OCI-LY3 (cell line): ENCODE results near the gene MTURN.

Source experiments
- EZH2phosphoT487 ChIP-seq: fragments of 200-600 bp; shearing (Covaris generic); IDR thresholded peaks from 2 replicates; pipeline ENCODE4 v1.6.1; 2018; ENCODE audit warnings: antibody characterized with exemption, mixed run types, low read depth
- TF ChIP-seq, protein P1 (sequence below): fragments of 200-600, 300-600 bp; sonication (generic); IDR thresholded peaks from 2 replicates; pipeline ENCODE4 v1.5.1; 2014; ENCODE audit warnings: antibody characterized with exemption, low read length, low read depth

DNA sequence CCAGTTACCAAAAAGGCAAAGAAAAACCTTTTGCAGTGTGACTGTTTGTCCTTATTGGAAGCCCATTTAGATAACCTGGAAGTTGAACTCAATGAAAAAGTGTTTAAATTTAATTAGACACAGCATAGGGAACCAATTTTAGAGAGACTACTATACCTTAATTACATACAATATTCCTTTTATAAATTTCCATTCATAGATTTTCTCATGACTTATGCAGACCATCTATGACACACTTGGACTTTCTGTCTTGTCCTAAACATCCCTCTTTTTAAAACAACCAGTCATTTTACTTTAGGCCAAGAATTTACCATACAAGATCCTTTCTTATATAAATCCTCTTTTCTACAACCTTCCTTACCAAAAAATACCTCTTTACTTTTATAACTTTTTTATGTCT is 61.6 kb downstream of the MTURN start:
- TF ChIP-seq, protein P1, sequence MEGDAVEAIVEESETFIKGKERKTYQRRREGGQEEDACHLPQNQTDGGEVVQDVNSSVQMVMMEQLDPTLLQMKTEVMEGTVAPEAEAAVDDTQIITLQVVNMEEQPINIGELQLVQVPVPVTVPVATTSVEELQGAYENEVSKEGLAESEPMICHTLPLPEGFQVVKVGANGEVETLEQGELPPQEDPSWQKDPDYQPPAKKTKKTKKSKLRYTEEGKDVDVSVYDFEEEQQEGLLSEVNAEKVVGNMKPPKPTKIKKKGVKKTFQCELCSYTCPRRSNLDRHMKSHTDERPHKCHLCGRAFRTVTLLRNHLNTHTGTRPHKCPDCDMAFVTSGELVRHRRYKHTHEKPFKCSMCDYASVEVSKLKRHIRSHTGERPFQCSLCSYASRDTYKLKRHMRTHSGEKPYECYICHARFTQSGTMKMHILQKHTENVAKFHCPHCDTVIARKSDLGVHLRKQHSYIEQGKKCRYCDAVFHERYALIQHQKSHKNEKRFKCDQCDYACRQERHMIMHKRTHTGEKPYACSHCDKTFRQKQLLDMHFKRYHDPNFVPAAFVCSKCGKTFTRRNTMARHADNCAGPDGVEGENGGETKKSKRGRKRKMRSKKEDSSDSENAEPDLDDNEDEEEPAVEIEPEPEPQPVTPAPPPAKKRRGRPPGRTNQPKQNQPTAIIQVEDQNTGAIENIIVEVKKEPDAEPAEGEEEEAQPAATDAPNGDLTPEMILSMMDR, result no peak
- TF ChIP-seq EZH2phosphoT487, result no peak
